Forelimb muscle (tissue), 1 donor: Measurements from ENCODE around the gene ARID1A. TPM values are rescaled to one million over a fixed set of nuclear protein-coding genes. Genes with fewer than 3 reads are reported as not detected.

Source experiments
- DNase-seq: peaks from one replicate; pipeline ENCODE4 v3.0.0-alpha.2; 2013; ENCODE audit warnings: low read depth
- polyA plus RNA-seq: library from polyadenylated mRNA; unstranded; fragments of 120-200 nt; gene quantifications from one replicate; pipeline ENCODE4 v1.2.1, GENCODE V29; 2013; ENCODE audit not compliant: insufficient read length

ARID1A gene
- polyA plus RNA-seq, 1 donor = 41.5 TPM

- no peak for DNase-seq
Measured at GRCh38 chr1:26728645-26729044, 32.8 kb downstream of the ARID1A start.

- DNase-seq = no peak
Measured at GRCh38 chr1:26729633-26730032, 33.8 kb downstream of the ARID1A start.

GRCh38 chr1:26730695-26731094 lies 34.9 kb downstream of the ARID1A start:
- no peak for DNase-seq

DNA sequence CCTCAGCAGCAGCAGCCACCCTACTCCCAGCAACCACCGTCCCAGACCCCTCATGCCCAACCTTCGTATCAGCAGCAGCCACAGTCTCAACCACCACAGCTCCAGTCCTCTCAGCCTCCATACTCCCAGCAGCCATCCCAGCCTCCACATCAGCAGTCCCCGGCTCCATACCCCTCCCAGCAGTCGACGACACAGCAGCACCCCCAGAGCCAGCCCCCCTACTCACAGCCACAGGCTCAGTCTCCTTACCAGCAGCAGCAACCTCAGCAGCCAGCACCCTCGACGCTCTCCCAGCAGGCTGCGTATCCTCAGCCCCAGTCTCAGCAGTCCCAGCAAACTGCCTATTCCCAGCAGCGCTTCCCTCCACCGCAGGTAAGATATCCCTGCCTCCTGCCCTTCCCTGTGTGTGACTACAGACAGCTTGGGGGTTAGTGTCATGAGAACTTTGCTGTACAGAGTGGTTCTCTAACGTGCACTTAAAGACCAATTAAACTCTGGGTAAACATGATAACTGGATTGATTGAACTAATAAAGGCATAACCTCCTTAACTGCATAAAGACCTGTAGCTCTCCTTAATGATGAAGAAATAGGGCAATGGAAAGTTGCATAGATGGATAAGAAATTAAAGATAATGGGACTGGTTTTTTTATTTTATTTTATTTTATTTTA lies 35.6 kb downstream of the ARID1A start:
- no peak for DNase-seq

DNA sequence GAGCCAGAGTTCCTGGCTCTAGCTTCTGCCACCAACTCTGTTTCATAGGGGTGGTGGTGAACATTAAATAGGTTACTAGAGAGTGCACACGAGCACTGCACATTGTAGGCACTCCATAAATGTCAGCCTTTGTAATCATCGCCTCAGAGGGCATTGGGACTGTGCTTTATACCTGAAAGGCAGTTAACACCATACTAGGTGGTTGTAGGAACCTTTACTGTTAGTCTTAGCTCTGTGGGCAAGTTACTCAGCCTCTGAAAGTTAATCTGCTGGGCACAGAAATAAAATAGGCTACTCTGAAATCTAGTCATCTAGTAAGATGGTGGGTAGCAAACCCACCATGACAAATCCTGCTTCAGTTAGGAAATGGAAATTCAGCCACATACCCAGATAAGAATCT lies 37.6 kb downstream of the ARID1A start:
- DNase-seq = no peak

DNA sequence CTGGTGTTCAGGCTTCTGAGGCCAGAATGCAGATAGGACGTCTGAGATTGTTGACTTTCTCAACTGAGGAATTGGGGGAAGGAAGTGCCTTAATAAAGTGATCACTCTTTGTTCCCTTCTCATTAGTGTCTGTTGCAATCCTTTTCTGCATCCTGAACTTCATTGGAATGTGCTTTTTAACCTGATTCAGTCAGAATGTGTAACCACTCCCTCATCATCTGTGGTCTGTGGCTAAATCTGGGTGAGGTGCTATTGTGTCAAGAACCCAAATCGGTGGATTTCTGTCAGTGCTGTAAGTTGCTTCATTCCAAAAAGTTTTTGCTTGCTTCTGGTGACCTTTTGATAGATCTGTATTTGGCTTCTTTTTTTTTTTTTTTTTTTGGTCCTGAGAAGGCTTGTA lies 38.2 kb downstream of the ARID1A start:
- no peak for DNase-seq

DNA sequence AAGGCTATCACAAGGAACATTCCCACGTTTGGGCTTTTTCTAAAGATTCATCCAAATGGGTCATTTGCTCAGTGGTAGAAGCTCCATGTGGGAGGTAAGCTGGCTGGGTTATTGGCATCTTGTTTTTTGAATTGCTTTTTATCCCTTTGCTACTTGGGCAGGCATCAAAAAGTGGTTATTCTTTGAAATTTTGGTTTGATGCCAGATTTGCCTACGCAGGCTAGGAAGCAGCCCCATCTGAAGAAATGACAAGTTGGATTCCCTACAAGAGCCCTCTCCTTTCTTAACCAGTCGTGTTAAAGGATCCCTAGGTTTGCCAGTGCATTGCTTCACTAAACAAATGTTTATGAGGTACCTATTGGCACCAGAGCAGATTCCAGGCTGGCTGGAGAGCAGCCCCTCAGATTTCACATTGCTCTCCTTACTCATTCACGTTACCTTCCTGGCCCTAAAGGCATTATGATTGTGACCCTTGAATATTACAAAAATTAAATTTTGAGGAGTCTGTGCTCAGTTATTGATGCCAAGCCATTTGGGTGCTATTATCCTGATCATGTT lies 38.8 kb downstream of the ARID1A start:
- no peak for DNase-seq

DNA sequence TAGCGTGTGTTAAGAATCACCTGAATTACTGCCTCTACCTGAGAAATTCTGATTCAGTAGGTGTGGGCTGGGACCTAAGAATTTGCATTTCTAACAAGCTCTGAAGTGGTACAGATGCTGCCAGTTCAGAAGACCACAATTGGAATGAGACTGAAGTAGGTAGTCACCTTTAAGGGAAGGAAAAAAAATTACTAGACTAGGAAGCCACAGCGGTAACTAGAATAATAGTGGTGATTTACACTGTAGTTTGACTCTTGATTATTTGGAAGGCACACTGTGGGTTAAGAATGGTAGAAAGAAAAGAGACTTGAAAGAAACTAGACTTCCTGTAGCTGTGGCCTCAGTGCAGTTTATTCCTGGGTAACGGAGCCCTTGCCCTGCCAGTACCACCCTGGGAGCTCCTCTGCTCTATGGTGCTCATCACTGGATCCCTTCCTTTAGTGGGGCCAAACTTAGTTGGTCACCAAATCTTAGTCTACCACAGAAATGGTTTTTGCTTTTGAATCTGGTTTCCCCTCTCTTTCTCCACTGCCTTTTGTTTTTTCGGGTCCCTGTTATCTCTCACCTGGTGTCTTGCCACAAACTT lies 43.6 kb downstream of the ARID1A start:
- DNase-seq = no peak

DNA sequence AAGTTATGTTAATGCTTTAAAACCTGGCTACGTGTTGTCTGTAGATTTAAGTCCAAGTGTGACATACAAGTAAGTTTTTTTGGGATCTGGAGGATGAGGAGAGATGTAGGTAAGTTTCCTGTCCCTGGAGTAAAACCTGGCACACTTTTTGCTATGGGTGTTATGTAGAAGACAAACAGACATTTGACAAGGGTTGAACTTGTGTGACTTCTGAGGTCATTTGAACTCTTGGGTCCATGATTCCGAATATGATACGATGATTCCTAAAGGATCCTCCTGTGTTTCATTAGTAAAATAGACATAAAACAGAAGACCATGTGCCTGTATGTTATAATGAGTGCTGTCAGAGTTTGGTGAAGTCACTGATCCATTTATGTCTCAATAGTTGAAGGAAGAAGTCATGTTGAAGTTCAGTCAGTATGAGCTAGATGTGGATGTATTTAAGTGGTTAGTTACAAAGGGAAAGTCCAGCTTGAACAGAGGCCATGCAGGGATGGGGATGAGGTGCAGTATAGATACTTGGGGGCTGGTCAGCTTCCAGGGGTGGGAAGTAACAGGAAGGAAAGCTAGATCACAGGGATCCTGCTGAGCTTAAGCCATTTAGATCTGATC lies 44.3 kb downstream of the ARID1A start:
- no peak for DNase-seq

- DNase-seq = no peak
Measured at GRCh38 chr1:26740952-26741351, 45.1 kb downstream of the ARID1A start.

DNA sequence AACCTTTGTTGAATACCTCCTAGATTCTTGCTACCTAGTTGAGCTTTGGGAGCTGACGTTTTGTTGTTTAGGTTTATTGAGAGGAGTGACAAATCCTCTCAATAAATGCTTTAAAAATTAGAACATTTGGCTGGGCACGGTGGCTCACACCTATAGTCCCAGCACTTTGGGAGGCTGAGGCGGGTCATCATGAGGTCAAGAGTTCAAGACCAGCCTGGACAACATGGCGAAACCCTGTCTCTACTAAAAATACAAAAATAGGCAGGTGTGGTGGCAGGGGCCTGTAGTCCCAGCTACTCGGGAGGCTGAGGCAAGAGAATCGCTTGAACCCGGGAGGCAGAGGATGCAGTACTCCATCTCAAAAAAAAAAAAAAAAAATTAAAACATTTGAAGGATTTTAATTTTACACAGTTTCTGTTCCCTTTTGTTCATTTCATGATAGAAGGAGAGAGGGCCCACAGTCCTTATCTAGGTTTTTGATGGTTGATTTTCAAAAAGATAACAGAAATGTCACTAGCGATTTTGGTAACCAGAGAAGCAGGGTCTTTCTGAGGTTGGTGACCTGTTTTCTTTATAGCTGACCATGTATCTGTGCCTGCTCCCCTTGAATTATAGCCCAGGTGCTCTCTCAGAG lies 47.7 kb downstream of the ARID1A start:
- no peak for DNase-seq

GRCh38 chr1:26744075-26744959 lies 48.5 kb downstream of the ARID1A start:
- peak; percentile 45 for DNase-seq

DNA sequence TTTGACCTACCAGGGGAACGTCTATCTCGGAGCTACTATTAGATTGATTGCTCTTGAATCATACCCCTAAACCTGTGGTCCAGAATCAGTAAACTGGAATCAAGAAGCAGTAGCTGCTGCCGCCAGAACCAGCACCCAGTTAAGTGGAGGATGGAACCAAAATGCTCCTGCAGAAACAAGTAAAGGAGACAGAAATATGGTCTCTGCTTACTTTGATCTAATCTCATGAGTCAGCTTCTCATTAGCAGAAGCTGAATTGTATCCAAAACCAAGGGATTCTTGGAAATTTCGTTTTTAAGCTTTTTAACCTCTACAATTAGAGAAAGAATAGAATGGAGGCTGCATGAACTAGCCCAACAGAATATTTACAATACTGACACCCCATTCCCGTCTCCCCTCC lies 49.4 kb downstream of the ARID1A start:
- no peak for DNase-seq

- DNase-seq = no peak
Measured at GRCh38 chr1:26747048-26747447, 51.2 kb downstream of the ARID1A start.

DNA sequence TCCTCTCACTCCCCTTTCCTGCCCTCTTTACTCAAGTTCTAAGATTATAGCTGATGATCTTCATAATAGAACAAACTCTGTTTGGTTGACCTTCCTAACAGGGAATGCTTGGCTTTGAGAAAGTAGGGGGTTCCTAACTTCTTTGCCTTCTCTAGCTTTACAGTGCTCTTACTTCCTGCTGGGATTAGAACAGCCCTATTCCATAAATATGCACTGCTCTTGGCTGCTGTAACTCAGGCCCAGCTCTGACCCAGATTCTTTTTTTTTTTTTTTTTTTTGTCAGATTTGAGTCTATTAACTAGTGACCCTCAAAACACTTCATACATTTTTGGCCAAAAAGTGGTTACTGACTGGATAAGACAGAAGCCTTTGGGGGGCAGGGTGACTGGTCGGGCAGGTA lies 52.5 kb downstream of the ARID1A start:
- DNase-seq = no peak

- no peak for DNase-seq
Measured at GRCh38 chr1:26749458-26749857, 53.6 kb downstream of the ARID1A start.

GRCh38 chr1:26750428-26750827 lies 54.6 kb downstream of the ARID1A start:
- no peak for DNase-seq

- DNase-seq = no peak
Measured at GRCh38 chr1:26752519-26752918, 56.7 kb downstream of the ARID1A start.

DNA sequence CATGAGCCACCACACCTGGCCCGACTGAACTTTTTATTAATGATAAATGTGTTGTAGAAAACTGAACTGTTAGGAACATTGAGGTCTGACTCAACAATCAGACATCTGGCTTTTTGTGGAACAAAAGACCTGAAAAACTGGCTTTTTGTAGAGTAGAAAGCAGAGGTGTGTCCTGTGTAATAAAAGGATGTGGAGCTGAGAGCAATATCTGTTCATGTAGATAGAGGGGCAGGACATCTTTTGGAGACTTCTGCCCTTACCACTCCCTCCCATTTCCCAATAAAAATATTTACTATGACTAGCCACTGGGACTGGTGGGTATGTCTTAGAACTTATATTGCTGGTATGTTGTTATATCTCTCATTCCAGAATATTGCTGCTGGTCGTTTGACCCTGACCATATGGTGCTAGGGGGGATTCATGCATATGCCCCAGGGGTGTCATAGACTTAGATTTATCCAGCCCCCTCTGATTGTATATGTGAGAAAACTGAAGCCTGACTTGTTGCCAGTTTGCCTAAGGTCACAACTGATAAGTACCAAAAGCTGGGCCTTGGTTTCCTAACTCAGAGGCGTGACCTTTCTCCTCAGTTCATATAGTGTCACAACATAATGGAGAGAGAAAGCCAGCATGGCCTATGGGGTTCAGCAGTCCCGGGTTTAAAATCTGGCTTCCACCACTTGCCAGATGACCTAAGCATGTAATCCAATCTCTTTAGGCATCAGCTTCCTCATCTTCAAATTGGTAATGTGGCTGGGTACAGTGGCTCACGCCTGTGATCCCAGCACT lies 58.5 kb downstream of the ARID1A start:
- no peak for DNase-seq

GRCh38 chr1:26758358-26758757 lies 62.5 kb downstream of the ARID1A start:
- DNase-seq = no peak

DNA sequence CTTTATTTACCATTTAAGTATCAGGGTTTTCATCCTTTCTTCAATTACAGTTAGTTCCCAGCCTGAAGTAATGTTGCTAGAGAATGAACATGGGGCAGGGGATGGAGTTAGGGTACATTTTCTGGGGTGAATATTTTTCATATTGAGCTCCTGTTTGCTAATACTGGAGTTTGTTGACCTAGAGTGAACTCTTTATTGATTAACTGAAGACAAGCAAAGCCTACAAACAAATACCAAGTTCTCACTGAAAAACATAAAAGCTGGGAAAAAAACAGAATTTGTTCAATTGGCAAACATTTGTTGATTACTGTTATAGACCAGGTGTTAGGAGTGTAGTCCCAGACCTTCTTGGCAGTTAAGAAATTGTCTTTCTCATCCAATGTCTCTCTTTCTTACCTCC lies 63.7 kb downstream of the ARID1A start:
- DNase-seq = no peak
